Activated T-helper 1 cell treated with anti-CD3 and anti-CD28 coated beads, Interleukin-2, amount 50 U/mL, for 16 hours (primary cell): ENCODE measurements around the gene RYR3.

Experiments used
- DNase-seq, 2 donors: peaks; one replicate each; pipeline ENCODE4 v3.0.0-alpha.2; 2020; ENCODE audit warnings: low read depth in 1 of 2, low spot score in 1 of 2

Gene RYR3

DNA sequence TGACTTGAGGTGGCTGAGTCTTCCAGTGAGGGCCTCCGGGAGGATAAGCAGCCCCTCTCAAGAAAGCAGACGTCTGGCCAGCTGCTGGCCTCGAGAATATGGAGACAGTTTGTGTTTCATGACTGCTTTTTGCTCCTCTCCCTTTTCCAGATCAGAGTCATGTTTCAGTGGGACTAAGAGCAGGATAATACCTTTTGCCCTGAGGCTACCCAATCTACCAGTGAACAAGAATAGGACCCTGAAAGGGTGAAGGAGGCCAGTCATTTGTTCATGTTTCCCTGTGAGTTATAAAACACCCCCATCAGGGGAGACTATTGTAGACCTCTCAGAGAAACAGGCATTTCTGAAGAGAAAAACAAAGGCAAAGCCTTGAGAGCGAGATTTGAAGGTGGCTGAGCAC, 137.4 kb downstream of the RYR3 start:
- no peak for DNase-seq

DNA sequence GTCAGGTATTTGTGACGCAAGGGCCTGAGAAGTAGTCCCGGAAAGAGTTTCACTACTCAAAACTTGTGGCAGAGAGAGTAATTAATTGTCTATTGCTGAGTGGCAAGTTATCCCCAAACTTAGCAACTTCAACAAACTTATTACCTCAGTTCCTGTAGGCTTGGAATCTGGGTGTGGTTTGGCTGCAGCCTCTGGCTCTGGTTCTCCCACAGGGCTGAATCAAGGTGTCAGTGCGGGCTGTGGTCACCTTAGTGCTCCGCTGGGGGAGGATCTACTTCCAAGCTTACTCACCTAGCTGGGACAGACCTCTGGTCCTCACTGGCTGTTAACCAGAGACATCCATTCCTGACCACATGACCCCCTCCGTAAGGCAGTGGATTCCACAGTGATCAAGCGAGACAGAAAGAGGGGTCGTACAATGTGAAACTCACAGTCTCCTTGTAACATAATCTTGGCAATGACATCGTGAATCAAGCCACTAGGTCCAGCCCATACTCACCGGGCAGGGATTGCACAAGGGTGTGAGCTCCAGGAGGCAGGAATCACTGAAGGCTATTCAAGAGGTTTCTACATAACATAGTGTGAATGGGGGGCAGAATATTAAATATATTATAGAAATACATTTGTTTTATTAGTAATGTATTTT, 138.3 kb downstream of the RYR3 start:
- DNase-seq, result no peak

DNA sequence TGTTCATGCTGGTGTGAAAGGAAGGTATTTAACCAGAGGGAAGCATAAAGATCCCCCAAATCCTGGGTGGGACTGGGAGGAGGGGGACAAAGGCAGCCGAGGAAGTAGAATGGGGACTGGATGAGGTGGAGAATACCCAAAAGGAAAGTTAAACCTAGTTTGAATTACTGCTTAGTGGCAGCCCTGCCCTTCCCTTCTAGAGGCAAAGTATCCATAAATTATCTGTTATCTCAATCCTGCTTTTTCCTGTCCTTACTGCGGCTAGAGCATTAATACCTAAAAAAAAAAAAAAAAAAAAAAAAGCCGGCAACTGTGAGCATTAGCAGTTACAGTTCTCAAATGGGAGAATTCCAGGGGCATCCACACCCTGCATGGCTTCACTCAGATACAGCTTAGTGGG, 139.0 kb downstream of the RYR3 start:
- no peak for DNase-seq

DNA sequence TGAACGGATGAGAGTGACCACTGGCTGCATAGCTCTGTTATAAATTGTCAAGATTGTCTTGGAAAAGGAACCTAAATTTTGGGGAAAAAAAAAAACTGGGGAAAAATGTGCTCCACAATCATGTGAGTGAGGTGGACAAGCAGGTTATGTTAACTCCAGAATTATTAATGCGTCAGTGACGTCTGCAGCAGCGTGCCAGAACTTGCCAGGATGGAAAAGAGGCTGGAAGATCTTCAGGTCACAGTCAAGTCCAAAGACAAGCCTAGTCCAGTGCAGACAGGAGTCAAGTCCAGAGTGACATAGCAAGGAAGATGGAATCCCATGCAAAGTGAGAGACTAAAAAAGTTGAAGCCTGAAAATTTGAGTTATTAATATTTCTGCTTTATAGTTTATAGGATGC, 140.6 kb downstream of the RYR3 start:
- DNase-seq, result no peak

DNA sequence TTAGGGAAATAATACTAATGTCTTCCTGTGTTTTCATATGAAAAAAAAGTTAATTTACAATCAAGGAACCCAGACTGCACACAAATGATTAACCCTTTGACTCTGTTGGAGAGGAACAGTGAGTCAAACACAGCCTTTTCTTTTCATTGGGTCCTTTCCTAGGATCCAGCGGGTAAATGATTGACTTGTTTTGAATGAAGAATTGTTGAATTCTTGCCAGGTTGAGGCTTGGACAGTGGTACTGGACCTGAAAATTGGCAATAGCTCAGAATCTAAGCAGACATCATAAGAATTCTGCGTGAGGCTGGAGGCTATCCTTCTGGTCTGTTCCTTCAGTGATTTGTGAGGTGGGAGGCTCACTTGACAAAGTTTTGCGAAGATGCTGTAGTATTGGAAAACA, 143.0 kb downstream of the RYR3 start:
- no peak for DNase-seq

DNA sequence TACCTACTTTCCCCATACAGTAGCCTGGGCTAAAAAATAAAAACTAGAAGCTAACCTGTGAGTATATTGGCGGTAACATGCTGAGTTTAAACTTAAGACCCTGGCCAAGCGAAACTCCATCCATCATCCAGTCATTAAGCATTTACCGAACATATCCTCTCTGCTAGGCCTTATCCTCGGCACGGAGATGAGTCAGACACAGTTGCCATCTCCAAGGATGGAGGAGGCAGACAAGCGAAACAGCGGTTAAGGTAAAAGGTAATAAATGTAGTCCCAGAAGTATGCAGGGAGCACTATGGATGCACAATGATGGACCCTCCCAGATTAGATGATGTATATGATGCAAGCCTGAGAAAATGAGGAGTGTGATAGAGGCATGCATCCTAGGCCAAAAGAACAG, 143.6 kb downstream of the RYR3 start:
- no peak for DNase-seq

DNA sequence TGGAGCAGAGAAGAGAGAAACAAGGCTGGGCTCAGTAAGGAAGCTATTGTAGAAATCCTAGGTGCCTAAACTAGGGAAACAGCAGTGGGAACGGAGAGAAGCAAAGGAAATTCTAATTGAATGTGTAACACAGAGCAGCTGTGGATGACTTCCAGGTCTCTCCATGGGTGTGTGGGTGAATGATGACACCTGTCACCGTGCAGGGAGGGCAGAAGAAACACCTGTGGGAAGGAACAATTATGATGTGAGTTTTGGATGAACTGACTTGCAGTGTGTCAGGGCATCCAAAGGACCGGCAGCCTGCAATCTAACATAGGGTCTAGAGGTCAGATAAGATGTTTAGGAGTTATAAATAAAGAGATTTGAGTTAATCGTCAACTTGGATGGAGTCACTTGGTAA, 144.2 kb downstream of the RYR3 start:
- no peak for DNase-seq

DNA sequence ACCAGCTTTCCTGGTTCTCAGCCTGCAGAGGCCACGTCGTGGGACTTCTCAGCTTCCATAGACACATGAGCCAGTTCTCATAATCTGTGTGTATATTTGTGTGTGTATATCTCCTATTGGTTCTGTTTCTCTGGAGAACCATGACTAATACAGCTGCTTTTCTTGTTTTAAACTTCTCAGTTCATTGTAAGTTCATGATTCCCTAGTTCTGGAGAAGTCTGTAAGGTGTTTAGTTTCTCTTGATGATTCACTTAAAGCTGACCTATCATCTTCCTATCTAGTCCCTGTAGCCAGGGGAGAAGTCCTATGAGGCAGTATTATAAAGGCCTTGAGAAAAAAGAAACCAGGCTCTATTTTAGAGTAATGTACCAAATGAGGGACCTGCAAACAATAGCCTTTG, 147.7 kb downstream of the RYR3 start:
- DNase-seq, result no peak

DNA sequence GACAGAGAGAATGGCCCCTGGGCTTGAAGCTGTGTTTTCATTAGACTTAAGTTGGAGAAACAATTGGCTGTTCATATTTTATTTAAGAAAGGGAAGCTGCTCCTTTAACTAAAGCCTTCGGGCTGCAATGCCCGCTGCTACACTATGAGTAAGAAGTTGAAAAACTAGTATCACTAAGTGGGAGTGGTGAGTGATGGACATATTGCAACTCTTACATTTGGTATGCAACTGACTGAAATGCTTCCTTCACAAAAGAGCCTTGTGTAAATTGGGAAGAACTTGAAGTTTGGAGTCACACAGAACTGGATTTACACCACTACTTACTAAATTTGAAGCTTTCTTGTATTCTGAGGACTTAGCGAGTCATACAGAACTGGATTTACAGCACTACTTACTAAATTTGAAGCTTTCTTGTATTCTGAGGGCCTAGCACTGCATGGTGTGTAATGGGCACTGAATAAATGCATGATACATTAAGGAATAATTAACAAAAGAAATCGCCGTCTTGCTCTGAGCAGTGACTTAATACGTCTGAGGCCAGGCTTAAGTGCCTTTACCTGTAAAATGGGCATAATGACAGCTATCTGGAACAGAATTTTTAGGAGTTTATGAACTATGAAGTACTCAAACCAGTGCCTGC, 149.5 kb downstream of the RYR3 start:
- no peak for DNase-seq

DNA sequence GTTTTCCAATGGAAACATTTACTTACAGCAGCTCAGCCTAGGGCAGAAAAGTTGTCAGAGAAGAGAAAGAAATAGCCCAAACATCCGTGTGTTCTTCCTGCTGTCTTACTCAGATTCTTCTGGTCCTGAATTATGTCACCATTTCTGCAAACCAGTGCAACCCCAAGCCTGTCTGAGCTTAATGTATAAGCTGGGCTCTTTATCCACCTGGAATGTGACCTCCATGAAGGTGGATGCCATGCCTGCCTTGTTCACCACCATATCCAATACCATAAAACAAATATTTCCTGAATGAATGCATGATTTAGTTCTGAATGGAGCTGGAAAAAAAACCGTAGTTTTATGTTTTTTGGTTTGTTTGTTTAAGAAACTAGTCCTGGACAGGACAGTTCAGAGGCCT, 150.9 kb downstream of the RYR3 start:
- DNase-seq, result no peak

DNA sequence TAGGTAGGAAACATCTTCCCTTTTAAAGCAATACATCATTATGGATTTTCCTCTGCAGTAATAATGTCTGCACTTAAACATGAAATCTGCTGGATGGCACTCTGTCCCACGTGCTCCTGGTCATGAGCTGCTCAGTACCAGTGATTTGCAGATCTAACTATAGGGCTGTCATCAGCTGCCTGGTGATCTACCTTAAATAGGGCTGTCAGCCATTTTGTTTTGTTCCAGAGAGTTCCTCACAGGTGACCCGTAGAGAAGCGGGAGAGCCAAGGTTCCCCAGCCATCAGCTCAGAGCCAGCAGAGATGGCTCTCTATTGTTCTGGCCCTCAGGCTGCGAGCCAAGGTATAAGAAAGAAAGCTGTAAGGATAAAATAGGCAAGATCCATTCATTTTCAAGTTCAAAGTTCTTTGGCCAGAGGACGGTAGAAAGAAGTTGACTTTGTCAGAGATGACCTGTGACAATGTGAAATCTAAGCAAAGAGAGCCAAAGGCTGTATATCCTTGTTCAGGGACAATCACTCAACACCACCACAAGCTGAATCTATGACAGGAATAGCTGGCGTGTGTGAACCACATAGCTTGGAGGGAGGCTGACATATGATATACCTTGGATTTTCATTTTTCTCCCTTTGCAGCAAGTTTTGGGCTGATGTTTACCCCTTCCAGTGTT, 156.5 kb downstream of the RYR3 start:
- no peak for DNase-seq

DNA sequence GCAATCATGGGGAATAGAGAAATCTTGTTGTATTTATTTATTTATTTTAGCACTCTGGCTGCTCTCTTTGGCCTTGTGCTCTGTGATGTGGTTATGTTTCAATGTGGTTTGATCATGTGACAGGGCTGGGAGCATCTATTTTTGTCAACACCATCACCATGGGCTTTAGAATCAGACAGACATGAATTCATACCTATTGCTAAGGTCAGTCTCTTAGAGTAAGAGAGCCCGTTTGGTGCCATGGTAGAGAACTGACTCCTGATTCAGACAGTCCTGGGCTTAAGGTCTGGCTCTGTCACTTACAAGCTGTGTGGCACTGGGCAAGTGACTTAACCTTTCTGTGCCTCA, 157.0 kb downstream of the RYR3 start:
- no peak for DNase-seq

DNA sequence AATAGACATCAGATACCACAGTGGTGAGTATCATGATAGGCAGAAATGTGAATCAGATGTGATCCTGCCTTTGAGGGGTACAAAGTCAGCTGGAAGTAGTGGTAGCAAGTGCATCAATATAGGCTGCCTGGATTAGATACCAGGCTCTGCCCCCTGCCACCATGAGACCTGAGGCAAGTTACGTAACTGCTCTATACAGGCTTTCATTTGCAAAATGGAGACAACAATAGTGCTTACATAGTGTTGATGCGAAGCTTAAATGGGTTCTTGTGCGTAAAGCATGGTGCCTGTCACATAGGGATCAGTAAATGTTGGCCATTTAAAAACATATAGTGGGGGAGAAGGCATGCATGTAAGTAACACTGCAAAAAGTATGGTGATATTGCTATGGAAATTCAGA, 158.0 kb downstream of the RYR3 start:
- no peak for DNase-seq

DNA sequence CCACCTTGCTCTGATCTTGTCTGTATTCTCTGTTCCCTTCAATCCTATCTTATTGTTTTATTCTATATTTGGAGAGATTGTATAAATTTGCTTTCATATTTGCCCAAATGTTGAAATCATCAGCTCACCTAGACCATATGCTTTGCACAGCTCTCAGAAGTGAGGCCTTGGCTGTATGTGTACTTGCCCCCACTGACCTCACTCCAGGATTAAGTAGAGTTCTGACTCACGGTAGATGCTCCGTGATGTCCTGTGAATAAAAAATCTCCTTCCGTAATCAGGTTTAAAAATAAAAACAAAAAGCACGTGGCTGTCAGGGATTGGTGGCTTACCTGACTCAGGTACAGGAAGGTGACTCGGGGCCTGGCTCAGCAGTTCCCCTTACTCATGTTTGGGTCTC, 162.2 kb downstream of the RYR3 start:
- DNase-seq, result no peak

DNA sequence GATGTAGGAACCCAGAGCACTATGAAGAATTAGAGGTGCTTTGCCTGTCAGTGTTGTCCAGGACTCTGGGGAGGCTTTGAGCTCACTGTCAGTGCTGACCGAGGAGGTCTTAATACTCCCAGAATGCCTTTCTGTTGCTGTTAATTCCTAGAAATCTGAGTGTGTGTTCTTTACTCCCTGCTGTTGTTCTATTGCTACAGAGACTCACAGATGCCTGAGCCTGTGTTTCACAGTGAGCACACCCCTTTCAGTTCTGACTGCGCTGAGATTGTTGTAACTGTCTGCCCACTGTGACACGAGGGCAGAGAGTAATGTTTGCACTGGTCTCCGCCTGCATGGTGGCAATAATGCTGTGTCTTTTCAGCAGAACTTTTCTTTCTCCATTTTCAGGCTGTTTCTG, 162.9 kb downstream of the RYR3 start:
- no peak for DNase-seq

DNA sequence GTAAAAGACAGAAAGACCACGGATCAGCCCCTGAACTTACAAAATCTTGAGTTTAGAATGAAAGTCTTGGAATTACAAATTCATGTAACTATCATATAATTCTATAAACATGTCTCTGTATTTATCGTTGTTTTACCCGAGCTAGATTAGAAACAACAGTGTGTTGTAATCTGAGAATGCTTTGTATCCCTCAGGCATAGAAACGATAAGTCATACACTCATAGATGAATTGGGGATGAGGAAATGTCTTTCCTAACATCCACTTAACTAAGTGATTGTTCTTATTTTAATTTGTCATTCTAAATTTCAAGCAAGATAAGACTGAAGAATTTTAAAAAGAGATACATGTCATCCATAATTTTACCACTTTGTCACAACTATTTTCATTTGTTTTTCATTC, 165.3 kb downstream of the RYR3 start:
- no peak for DNase-seq

DNA sequence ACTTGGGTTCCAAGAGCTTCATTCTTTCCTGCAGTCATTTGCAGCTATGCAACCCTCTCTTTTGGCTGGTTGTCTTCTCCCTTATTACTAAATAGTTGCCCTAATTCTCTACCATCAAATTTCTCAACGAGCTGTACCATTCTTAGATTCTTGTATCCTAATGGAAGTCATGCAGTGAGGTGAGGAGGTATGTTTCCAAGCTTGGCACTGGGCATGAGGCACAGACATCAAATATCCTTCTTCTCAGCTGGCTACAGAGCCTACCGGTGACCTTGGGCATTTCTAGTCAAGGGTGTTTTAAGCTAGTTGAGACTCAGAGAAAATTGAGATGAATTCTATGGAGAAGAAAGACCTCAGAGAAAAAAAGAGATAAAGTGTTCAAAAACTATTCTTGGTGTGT, 166.1 kb downstream of the RYR3 start:
- no peak for DNase-seq

DNA sequence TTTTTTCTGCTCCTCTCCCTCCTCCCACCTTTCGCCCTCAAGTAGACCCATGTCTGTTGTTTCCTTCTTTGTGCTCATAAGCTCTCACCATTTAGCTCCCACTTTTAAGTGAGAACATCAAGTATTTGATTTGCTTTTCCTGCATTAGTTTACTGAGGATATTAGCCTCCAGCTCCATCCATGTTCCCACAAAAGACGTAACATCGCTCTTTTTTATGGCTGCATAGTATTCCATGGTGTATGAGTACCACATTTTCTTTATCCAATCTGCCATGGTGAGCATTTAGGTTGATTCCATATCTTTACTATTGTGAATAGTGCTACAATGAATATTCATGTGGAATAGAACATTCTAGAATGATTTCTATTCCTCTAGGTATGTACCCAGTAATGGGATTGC, 178.6 kb downstream of the RYR3 start:
- no peak for DNase-seq

DNA sequence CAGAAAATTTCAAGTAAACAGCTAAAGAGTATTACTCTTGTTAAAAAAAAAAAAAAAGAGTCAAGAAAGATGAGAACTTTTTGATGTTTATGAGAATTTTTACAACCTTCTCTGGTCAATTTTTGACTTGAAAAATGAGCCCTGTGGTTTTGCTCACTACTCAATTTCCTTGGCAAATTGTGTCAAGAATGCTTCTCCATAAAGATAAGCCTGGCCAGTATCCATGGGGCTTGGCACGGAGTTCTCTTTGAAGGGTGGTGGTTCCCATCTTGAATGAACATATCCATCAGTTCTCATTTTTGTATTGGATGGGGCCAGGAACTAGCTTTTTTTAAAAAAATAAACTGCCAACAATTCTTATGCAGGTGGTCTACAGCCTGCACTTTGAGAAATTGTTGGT, 179.9 kb downstream of the RYR3 start:
- DNase-seq, result no peak

DNA sequence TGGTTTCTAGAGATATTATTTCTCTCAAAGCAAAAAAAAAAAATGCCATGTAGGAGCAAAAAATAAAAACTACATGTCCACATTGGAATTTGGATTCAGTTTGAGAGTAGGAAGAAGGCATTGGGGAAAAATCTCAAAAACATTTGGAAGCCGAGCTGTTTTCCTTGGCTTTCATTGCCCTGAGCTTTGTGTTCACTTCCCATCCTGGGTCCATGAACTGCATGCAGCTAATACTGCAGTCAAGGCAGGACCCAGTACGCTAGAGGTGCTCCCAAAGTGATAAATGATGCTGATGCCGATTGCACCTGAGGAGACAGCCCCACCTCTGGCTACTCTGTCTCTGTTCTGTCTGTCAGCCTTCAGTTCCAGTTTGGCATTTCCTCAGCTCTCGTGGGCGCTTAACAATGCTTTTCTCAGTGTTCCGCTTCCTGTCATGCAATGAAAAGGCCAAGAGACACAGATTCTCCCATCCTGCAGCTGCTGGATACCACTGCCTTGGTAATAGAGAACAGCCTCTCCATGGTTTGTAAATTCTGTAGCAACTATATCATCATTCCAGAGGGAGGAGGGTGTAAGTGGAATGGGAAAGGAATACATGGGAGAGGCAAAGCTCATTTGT, 181.8 kb downstream of the RYR3 start:
- no peak for DNase-seq

DNA sequence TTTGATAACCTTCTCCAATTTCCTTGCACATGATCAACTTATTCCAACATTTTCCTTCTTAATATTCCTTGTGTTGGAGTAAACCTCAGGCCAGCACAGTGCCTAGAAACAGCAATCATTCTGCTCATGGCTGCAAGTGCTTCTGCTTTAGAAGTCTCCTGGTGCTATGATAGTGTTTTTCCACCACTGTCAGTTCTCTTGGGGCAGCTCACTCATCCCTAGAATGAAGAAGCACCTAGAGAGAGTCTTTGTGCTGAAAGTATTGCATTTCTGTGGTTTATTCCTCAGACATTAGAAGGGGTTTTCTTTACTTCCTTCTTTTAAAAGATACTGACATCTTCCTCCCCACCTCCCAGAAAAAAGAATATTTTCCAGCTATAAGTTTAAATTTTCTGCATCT, 183.5 kb downstream of the RYR3 start:
- DNase-seq, result no peak

DNA sequence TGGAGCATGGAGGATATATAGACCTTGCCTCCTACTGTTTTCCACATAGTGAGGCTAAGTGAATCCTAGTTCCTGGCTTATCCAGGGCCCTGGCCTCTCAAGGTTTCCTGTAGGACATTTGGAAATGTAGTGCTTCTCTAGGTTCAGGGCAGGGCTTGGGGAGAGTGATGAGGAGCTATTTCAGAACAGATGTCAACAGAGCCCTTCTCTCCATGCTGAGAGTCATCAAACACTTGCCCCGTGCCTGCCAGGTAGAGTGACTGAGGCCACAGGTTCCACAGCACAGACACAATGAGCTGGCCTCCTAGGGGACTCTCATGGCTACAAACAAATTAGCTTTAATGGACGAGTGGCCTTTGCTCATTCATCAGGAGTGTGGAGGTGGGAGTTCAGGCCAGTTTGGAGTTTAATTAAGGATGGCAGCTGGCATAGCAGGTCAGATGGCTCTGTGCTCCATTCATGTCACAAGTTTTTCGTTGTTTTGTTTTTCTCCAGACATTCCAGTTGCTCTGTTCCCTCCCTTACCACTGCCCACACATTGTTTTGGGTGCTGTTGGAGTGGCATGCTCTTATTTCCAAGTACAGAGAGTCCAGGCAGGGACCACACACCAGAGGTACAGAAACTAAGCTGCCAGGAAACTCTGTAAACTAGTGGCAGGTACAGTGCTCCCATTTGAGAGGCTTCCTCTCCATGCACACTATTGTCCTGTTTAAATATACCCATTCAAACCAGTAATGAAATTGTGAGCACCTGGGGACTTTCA, 189.8 kb downstream of the RYR3 start:
- no peak for DNase-seq
